Neural cell (in vitro differentiated cells): ENCODE data around the gene NUP107.

ENCODE experiments used
- CTCF ChIP-seq: fragments of 450-650 bp; IDR thresholded peaks from 2 replicates; pipeline ENCODE4 v1.5.1; 2014; ENCODE audit warnings: antibody characterized with exemption, mild to moderate bottlenecking, moderate library complexity; ENCODE audit not compliant: poor library complexity, severe bottlenecking
- EP300 ChIP-seq: fragments of 450-650 bp; conservative IDR thresholded peaks from 2 replicates; pipeline ENCODE4 v1.6.1; 2014; ENCODE audit warnings: antibody characterized with exemption, mild to moderate bottlenecking, moderate library complexity; ENCODE audit not compliant: poor library complexity, severe bottlenecking
- EZH2 ChIP-seq: fragments of 200-600, 300-800 bp; shearing (Covaris generic), sonication (generic); IDR thresholded peaks from 2 replicates; pipeline ENCODE4 v1.6.1; 2014; ENCODE audit warnings: antibody characterized with exemption, low read length, borderline replicate concordance, mild to moderate bottlenecking; ENCODE audit not compliant: insufficient read depth, poor library complexity, severe bottlenecking
- MXI1 ChIP-seq: fragments of 450-650 bp; conservative IDR thresholded peaks from 2 replicates; pipeline ENCODE4 v1.6.1; 2014; ENCODE audit warnings: antibody characterized with exemption, mild to moderate bottlenecking; ENCODE audit not compliant: poor library complexity, severe bottlenecking
- POLR2AphosphoS5 ChIP-seq: IDR thresholded peaks from 2 replicates; pipeline ENCODE4 v1.6.1; 2012
- RAD21 ChIP-seq: fragments of 450-650 bp; conservative IDR thresholded peaks from 2 replicates; pipeline ENCODE4 v1.6.1; 2014; ENCODE audit warnings: antibody characterized with exemption, mild to moderate bottlenecking, moderate library complexity
- REST ChIP-seq: IDR thresholded peaks from 2 replicates; pipeline ENCODE4 v1.6.1; 2012; ENCODE audit warnings: borderline replicate concordance
- TAF1 ChIP-seq: IDR thresholded peaks from 2 replicates; pipeline ENCODE4 v1.6.1; 2012; ENCODE audit warnings: low read depth

GRCh38 chr12:68743356-68743755 is 56.6 kb downstream of the NUP107 start:
- TF ChIP-seq CTCF (no peak), RAD21 (no peak), POLR2AphosphoS5 (no peak), EZH2 (no peak), EP300 (no peak), TAF1 (no peak), REST (no peak), MXI1 (no peak)
